Adrenal gland (tissue), 12 donors: ENCODE results near the gene TNFRSF25. TPM values are rescaled to one million over a fixed set of nuclear protein-coding genes. Genes with fewer than 3 reads are reported as not detected.

Experiments used
- DNase-seq, 7 donors: peaks; one replicate each; pipeline ENCODE4 v3.0.0-alpha.2; 2019 to 2020
- H3K27ac ChIP-seq, 5 donors: fragments of 200-600 bp; sonication (generic) in 4 of 5; 1 replicate in 3 of 5; 2 replicates in 2 of 5; pipeline versions ENCODE4 v1.5.1 to v1.8.0; 2016 to 2020; ENCODE audit warnings: mild to moderate bottlenecking in 1 of 5
- H3K27me3 ChIP-seq: fragments of 200-600 bp; 2 replicates; pipeline ENCODE4 v1.8.0; 2021
- H3K36me3 ChIP-seq, 2 donors: fragments of 200-600 bp; replicated peaks in 1 of 2; 1 replicate in 1 of 2; 2 replicates in 1 of 2; pipeline versions ENCODE4 v1.5.1 to v1.8.0; 2018 to 2022
- H3K4me1 ChIP-seq, 2 donors: fragments of 200-600 bp; replicated peaks in 1 of 2; 1 replicate in 1 of 2; 2 replicates in 1 of 2; pipeline versions ENCODE4 v1.5.1 to v1.8.0; 2018 to 2021
- H3K4me3 ChIP-seq, 4 donors: fragments of 200-600 bp; sonication (generic) in 3 of 4; one replicate each; pipeline ENCODE4 v1.5.1; 2016 to 2018
- H3K9me3 ChIP-seq, 3 donors: fragments of 200-600 bp; sonication (generic) in 1 of 3; replicated peaks in 1 of 3; 1 replicate in 2 of 3; 2 replicates in 1 of 3; pipeline versions ENCODE4 v1.5.1 to v1.8.0; 2016 to 2021
- CTCF ChIP-seq, 6 experiments: fragments of 450-650 bp in 4 of 6; fragments of 200-600 bp in 2 of 6; sonication (generic) in 1 of 6; IDR thresholded peaks; 1 replicate in 5 of 6; 2 replicates in 1 of 6; pipeline versions ENCODE4 v1.5.1 to v1.8.0; 2016 to 2021; ENCODE audit warnings: antibody characterized with exemption in 6 of 6, mild to moderate bottlenecking in 2 of 6, moderate library complexity in 1 of 6
- POLR2A ChIP-seq, 2 donors: fragments of 450-650 bp; IDR thresholded peaks; one replicate each; pipeline ENCODE4 v1.6.1; 2017; ENCODE audit warnings: antibody characterized with exemption in 2 of 2, mild to moderate bottlenecking in 2 of 2, moderate library complexity in 1 of 2
- WGBS, 4 donors: extraction: QIAGEN DNeasy Blood & Tissue Kit in 2 of 4; methylation state at CpG; one replicate each; pipeline versions ENCODE4 v1.1.5 to v1.1.7; 2013 to 2017; 5-methylcytosine and 5-hydroxymethylcytosine counted together
- intact Hi-C, 2 donors: fragments of 100-400 bp; cut with DNase I; formaldehyde crosslinking; loops; one replicate each; pipeline versions ENCODE4 v1.14.1 to v1.15.0; 2022 to 2023
- polyA plus RNA-seq, 3 donors: library from polyadenylated mRNA; stranded (reverse); fragments of 200-250 nt in 2 of 3; fragments of 350-450 nt in 1 of 3; fragmentation: Illumina TruSeq in 1 of 3; extraction: RNeasy Lipid Tissue Mini Kit (QIAGEN cat#74804) in 1 of 3; gene quantifications; one replicate each; pipeline ENCODE4 v1.2.3, GENCODE V29; 2013 to 2014
- total RNA-seq, 9 donors: library from RNA; depleted of rRNA in 4 of 9; stranded (reverse); fragments of >200 nt in 4 of 9; fragments of 120-200 nt in 1 of 9; fragmentation: NEBNext Ultra II Directional in 1 of 9; extraction: Animal tissue kit (Norgen Biotek cat#: 25700) in 1 of 9; gene quantifications; one replicate each; pipeline versions ENCODE4 v1.1.0 to v1.2.4, GENCODE V29; 2013 to 2023
- donor health status: healthy with polysubstance abuse.
- donor health status: Bipolar disorder and iron deficiency.
- donor health status: DM: yes; HTN: yes; CAD: no.
- donor health status: DM: no; HTN: no; CAD: no.
- donor health status: DM: no; HTN: no; CAD: no.
- donor health status: DM: yes; HTN: yes; CAD: no.

Gene TNFRSF25
- total and polyA plus RNA-seq, 12 donors: 1.2 to 169 (median 9.7) TPM

DNA sequence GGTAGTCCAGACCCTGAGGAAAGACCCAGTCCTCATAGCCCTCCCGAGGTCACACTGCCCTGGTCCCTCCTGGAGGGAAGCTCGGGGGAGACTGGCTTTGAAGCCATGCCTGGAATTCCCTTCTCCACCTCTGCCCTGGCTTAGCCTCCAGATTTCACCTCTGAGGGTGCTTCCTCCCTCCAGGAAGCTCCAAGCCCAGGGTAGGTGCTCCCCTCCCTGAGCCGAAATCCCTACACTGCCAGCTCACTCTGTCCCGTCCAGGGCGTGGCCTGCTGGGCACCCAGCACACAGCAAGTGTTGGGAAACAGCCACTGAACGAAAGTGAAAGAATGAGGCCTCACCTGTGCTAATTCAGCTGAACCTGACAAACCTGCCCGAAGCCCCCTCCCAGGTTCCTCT is 6.0 kb upstream of the TNFRSF25 start:
- H3K36me3 ChIP-seq: peaks cover 0 to 73% of the 10 kb centered on the region in 2 donors
- no peak overlapping the region for H3K4me3 ChIP-seq
- H3K4me1 ChIP-seq: no peaks in the 10 kb centered on the region
- no peak for DNase-seq
- whole genome bisulfite sequencing, 4 donors: 87 to 100% (median 94%) methylated on average over 1 to 7 of the region's 7 CpGs
- intact Hi-C loops: no loop called here
- no peaks in the 10 kb centered on the region for H3K9me3 ChIP-seq
- H3K27ac ChIP-seq: no peak overlapping the region
- no peaks in the 10 kb centered on the region for H3K27me3 ChIP-seq
- TF ChIP-seq POLR2A (IDR thresholded peaks at IDR 0.05): no peak
- TF ChIP-seq CTCF (IDR thresholded peaks at IDR 0.05): no peak

GRCh38 chr1:6471086-6471969 is 5.4 kb upstream of the TNFRSF25 start:
- DNase-seq: no peak
- peaks cover 0 to 71% of the 10 kb centered on the region in 2 donors for H3K36me3 ChIP-seq
- TF ChIP-seq CTCF (IDR thresholded peaks at IDR 0.05): no peak
- H3K27me3 ChIP-seq: no peaks in the 10 kb centered on the region
- H3K4me3 ChIP-seq: no peak overlapping the region
- no peaks in the 10 kb centered on the region for H3K4me1 ChIP-seq
- H3K27ac ChIP-seq: no peak overlapping the region
- 75 to 92% (median 82%) methylated on average over 40 to 67 of the region's 67 CpGs for WGBS, 4 donors
- intact Hi-C loops: no loop called here
- no peaks in the 10 kb centered on the region for H3K9me3 ChIP-seq

DNA sequence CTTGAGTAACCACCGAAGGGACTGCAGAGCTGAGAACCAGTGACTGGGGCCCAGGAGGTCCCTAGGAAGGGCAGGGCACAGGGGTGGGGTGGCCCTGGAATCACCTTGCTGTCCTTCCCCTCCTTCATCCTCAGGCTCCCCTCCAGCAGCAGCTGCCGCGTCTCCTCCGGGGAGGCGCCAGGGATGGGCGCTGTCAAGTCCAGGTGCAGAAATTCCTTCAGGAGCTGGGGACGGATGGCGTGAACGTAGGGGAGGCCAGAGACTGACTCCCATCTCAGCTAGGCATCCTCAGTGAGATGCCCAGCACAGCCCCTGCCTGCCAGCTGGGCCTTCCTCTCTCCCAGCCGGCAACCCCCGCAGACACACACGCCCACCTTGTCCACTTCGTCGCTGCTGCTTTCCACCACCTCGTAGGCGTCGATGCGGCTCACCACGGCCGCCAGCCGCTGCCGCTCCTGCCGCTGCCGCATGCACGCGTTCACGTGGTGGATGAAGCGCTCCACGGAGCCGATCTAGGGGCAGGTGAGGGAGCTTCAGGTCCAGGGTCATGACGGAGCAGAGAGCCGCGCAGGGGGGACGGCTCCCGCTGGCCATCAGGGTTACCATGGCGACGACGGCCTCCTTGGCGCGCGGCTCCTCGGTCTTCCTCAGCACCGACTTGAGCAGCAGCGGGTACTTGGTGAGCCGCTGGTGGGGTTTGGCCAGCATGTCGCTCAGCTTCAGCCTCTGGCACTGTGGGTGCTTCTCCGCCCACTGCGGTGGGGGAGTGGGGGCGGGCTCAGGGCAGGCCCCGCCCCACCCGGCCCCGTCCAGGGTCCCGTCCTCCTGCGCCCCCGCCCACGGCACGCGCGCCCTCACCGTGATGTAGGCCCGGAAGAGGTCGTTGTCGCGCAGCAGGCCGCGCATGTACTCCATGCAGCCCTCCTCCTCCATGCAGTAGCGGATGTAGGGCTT is 4.4 kb upstream of the TNFRSF25 start:
- Histone ChIP-seq H3K27me3 (no peaks in the 10 kb centered on the region), H3K36me3 (peaks cover 0 to 71% of the 10 kb centered on the region in 2 donors), H3K9me3 (no peaks in the 10 kb centered on the region), H3K27ac (no peak overlapping the region), H3K4me1 (no peaks in the 10 kb centered on the region), H3K4me3 (no peak overlapping the region)
- DNase-seq: no peak
- no peak for TF ChIP-seq POLR2A (IDR thresholded peaks at IDR 0.05)
- no peak for TF ChIP-seq CTCF (IDR thresholded peaks at IDR 0.05)
- WGBS, 4 donors: 84 to 94% (median 88%) methylated on average over 34 to 67 of the region's 67 CpGs
- intact Hi-C loops: no loop called here
